H1 (cell line): ENCODE results near the gene TMEM145. TPM values are rescaled to one million over a fixed set of nuclear protein-coding genes. Genes with fewer than 3 reads are reported as not detected.

ENCODE experiments used
- CTCF ChIA-PET: fragments of 300-600 bp; sonication (Branson Sonifier 250); formaldehyde crosslinking; loops from one replicate; lab custom pipeline; 2021; ENCODE audit not compliant: partially characterized antibody; lab: Charles Lee
- POLR2A ChIA-PET: fragments of 300-600 bp; sonication (Branson Sonifier 250); formaldehyde crosslinking; loops from one replicate; lab custom pipeline; 2021; ENCODE audit warnings: inconsistent platforms; ENCODE audit not compliant: partially characterized antibody; lab: Charles Lee
- DNase-seq, 2 experiments: peaks; one replicate each; pipeline versions ENCODE4 v3.0.0 to v3.0.0-alpha.2; 2010 to 2022; ENCODE audit warnings: low spot score in 2 of 2, low read depth in 1 of 2, mixed read lengths in 1 of 2
- FAIRE-seq: peaks from 2 replicates; lab custom pipeline; 2011; peaks lifted over from hg19 to GRCh38; lab: Jason Lieb, UNC
- H2AFZ ChIP-seq: 2 replicates; pipeline ENCODE4 v1.8.1; 2012; ENCODE audit warnings: low read length, inconsistent platforms
- H2AK5ac ChIP-seq: 2 replicates; pipeline ENCODE4 v1.6.1; 2013; ENCODE audit warnings: low read depth, low read length
- H2BK120ac ChIP-seq: replicated peaks from 2 replicates; pipeline ENCODE3; 2013; ENCODE audit warnings: low read depth, low read length, inconsistent platforms
- H2BK12ac ChIP-seq: 2 replicates; pipeline ENCODE4 v1.6.1; 2013; ENCODE audit warnings: low read depth, low read length
- H2BK15ac ChIP-seq: 2 replicates; pipeline ENCODE4 v1.6.1; 2013; ENCODE audit warnings: low read length
- H2BK20ac ChIP-seq: 2 replicates; pipeline ENCODE4 v1.6.1; 2013; ENCODE audit warnings: low read length
- H2BK5ac ChIP-seq: 2 replicates; pipeline ENCODE4 v1.6.1; 2013; ENCODE audit warnings: low read depth, low read length
- H3K14ac ChIP-seq: 2 replicates; pipeline ENCODE4 v1.6.1; 2013; ENCODE audit warnings: inconsistent platforms; ENCODE audit not compliant: insufficient read length
- H3K18ac ChIP-seq: 2 replicates; pipeline ENCODE4 v1.6.1; 2013; ENCODE audit warnings: low read length; ENCODE audit errors: extremely low read depth
- H3K23ac ChIP-seq: 2 replicates; pipeline ENCODE4 v1.6.1; 2013; ENCODE audit warnings: inconsistent platforms; ENCODE audit not compliant: insufficient read length
- H3K23me2 ChIP-seq: 2 replicates; pipeline ENCODE4 v1.6.1; 2013; ENCODE audit warnings: low read depth, low read length
- H3K27ac ChIP-seq: 2 replicates; pipeline ENCODE4 v1.6.1; 2011; ENCODE audit warnings: low read depth, low read length, inconsistent platforms
- H3K27me3 ChIP-seq, 4 experiments: replicated peaks in 1 of 4; 1 replicate in 1 of 4; 2 replicates in 3 of 4; pipeline versions ENCODE4 v1.6.1 to v1.8.1; 2011 to 2013; ENCODE audit warnings: low read length in 3 of 4, mild to moderate bottlenecking in 3 of 4, inconsistent platforms in 2 of 4, mixed read lengths in 2 of 4, moderate library complexity in 1 of 4; ENCODE audit not compliant: control insufficient read depth in 3 of 4, insufficient read depth in 3 of 4; ENCODE audit errors: extremely low read depth in 1 of 4
- H3K36me3 ChIP-seq, 4 experiments: 2 replicates each; pipeline versions ENCODE4 v1.6.1 to v1.8.1; 2011 to 2013; ENCODE audit warnings: mild to moderate bottlenecking in 4 of 4, low read length in 3 of 4, moderate library complexity in 2 of 4, control low read depth in 1 of 4, inconsistent platforms in 1 of 4; ENCODE audit not compliant: insufficient read depth in 4 of 4, control insufficient read depth in 2 of 4
- H3K4ac ChIP-seq: replicated peaks from 2 replicates; pipeline ENCODE3; 2013; ENCODE audit warnings: low read length, low read depth, mixed read lengths, inconsistent platforms; ENCODE audit not compliant: insufficient read length
- H3K4me1 ChIP-seq, 4 experiments: replicated peaks in 1 of 4; 1 replicate in 1 of 4; 2 replicates in 3 of 4; pipeline versions ENCODE4 v1.6.1 to v1.8.1; 2011 to 2013; ENCODE audit warnings: low read length in 3 of 4, inconsistent platforms in 2 of 4, mixed read lengths in 1 of 4; ENCODE audit not compliant: insufficient read depth in 4 of 4, control insufficient read depth in 3 of 4
- H3K4me2 ChIP-seq, 2 experiments: 2 replicates each; pipeline versions ENCODE4 v1.6.1 to v1.8.1; 2011 to 2013; ENCODE audit warnings: low read depth in 2 of 2, low read length in 2 of 2, control low read depth in 1 of 2, inconsistent platforms in 1 of 2, mild to moderate bottlenecking in 1 of 2; ENCODE audit not compliant: insufficient read depth in 1 of 2
- H3K4me3 ChIP-seq, 4 experiments: fragments of 200-600, 300-600 bp in 1 of 4; sonication (generic), shearing (Covaris generic), sonication (Bioruptor Twin) in 1 of 4; 2 replicates each; pipeline versions ENCODE4 v1.5.1 to v1.8.1; 2011 to 2016; ENCODE audit warnings: low read length in 4 of 4, low read depth in 3 of 4, control low read depth in 2 of 4, inconsistent platforms in 2 of 4, mild to moderate bottlenecking in 2 of 4, mixed read lengths in 1 of 4, moderate library complexity in 1 of 4; ENCODE audit not compliant: insufficient read depth in 2 of 4; ENCODE audit errors: extremely low read depth in 1 of 4
- H3K56ac ChIP-seq: replicated peaks from 2 replicates; pipeline ENCODE3; 2013; ENCODE audit warnings: low read depth, mild to moderate bottlenecking, mixed read lengths, low read length, inconsistent platforms; ENCODE audit not compliant: insufficient read length
- H3K79me1 ChIP-seq: 2 replicates; pipeline ENCODE4 v1.6.1; 2013; ENCODE audit warnings: low read depth, low read length, control low read depth
- H3K79me2 ChIP-seq, 2 experiments: 2 replicates each; pipeline versions ENCODE4 v1.6.1 to v1.8.1; 2012 to 2013; ENCODE audit warnings: low read length in 2 of 2, mild to moderate bottlenecking in 2 of 2, inconsistent platforms in 1 of 2; ENCODE audit not compliant: insufficient read depth in 2 of 2, control insufficient read depth in 1 of 2
- H3K9ac ChIP-seq, 4 experiments: replicated peaks in 1 of 4; 1 replicate in 1 of 4; 2 replicates in 3 of 4; pipeline versions ENCODE4 v1.6.1 to v1.8.1; 2011 to 2013; ENCODE audit warnings: low read depth in 3 of 4, low read length in 3 of 4, control low read depth in 2 of 4, mild to moderate bottlenecking in 2 of 4, moderate library complexity in 2 of 4, inconsistent platforms in 1 of 4; ENCODE audit errors: extremely low read depth in 1 of 4
- H3K9me3 ChIP-seq, 2 experiments: 2 replicates each; pipeline versions ENCODE4 v1.6.1 to v1.8.1; 2012 to 2013; ENCODE audit warnings: mild to moderate bottlenecking in 2 of 2, moderate library complexity in 2 of 2, control low read depth in 1 of 2, inconsistent platforms in 1 of 2, low read depth in 1 of 2, low read length in 1 of 2, mixed read lengths in 1 of 2; ENCODE audit not compliant: insufficient read depth in 2 of 2
- H4K20me1 ChIP-seq, 2 experiments: replicated peaks in 1 of 2; 2 replicates each; pipeline versions ENCODE3 to v1.8.1; 2011 to 2013; ENCODE audit warnings: inconsistent platforms in 2 of 2, low read length in 2 of 2, mild to moderate bottlenecking in 1 of 2; ENCODE audit not compliant: insufficient read depth in 2 of 2, control insufficient read depth in 1 of 2
- H4K5ac ChIP-seq: 2 replicates; pipeline ENCODE4 v1.6.1; 2013; ENCODE audit warnings: low read length, low read depth, mixed read lengths, inconsistent platforms; ENCODE audit not compliant: insufficient read length
- H4K8ac ChIP-seq: 2 replicates; pipeline ENCODE4 v1.8.0; 2013; ENCODE audit warnings: mild to moderate bottlenecking, moderate library complexity, low read length, inconsistent platforms; ENCODE audit not compliant: insufficient read depth; ENCODE audit errors: extremely low read depth
- H4K91ac ChIP-seq: replicated peaks from 2 replicates; pipeline ENCODE3; 2013; ENCODE audit warnings: low read length, mixed read lengths, inconsistent platforms; ENCODE audit not compliant: insufficient read length
- WGBS, 2 experiments: shearing (Covaris generic) in 1 of 2; methylation state at CpG; one replicate each; pipeline versions ENCODE4 v1.1.6 to v1.1.7; 2013 to 2015; ENCODE audit warnings: low lambda C conversion rate in 2 of 2, mixed read lengths in 2 of 2, inconsistent platforms in 1 of 2, low coverage in 1 of 2, missing lambda C conversion rate in 1 of 2; ENCODE audit not compliant: insufficient replicate concordance in 2 of 2, insufficient coverage in 1 of 2, insufficient read length in 1 of 2; ENCODE audit errors: extremely low coverage in 1 of 2, missing lambda C conversion rate in 1 of 2; 5-methylcytosine and 5-hydroxymethylcytosine counted together
- polyA plus RNA-seq, 7 experiments: library from polyadenylated mRNA; depleted of rRNA in 3 of 7; stranded (reverse) in 5 of 7; unstranded in 2 of 7; fragments of >200 nt in 5 of 7; fragments of 200-250 nt in 2 of 7; gene quantifications; 1 replicate in 5 of 7; 2 replicates in 1 of 7; 4 replicates in 1 of 7; pipeline versions ENCODE4 v1.2.1 to v1.2.3, GENCODE V29; 2011 to 2013; ENCODE audit warnings: missing spikeins in 2 of 7, mixed read lengths in 2 of 7
- total RNA-seq: library from RNA; stranded (reverse); fragmentation: NEBNext Ultra II Directional; extraction: Animal tissue kit (Norgen Biotek cat#: 25700); gene quantifications from 2 replicates; pipeline ENCODE4 v1.2.1, GENCODE V29; 2021

Gene TMEM145
- total and polyA plus RNA-seq, 2 of the 8 experiments (the other 6 are each of a cell fraction or from before 2014, with no cell fraction given) = 2.3 to 4.7 TPM

DNA sequence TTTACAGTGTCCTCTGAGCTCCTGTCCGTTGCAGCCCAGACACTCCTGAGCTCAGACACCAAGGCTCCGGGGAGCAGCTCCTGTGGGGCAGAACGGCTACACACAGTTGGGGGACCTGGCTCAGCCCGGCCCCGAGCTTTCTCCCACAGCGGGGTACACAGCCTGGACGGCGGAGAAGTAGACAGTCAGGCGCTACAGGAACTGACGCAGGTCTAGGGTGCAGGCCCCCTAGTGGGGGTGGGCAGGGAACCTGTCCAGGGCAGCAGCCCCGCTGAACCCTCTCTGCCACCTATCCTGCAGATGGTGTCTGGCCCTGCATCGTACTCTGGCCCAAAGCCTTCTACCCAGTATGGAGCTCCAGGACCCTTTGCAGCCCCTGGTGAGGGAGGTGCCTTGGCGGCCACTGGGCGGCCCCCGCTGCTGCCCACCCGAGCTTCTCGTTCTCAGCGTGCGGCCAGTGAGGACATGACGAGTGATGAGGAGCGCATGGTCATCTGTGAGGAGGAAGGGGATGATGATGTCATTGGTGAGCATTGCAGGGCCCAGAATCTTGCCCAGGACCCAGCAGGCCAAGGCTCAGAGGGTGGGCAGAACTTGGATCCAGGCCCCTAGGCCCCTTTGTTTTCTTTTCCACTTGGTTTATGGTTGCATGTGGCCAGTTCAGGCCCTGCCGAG is 24.1 kb upstream of the TMEM145 start:
- H3K9me3 ChIP-seq = no peaks in the 10 kb centered on the region
- ChIA-PET CTCF (interaction anchor here (0.7 to 10.6 kb wide), 8 partner anchors 8 to 42 kb away, joined by 3 to 155 read pairs (median 5); partner anchors contain the start of genes GSK3A, PAFAH1B3 and PRR19), POLR2A (interaction anchor here (0.7 to 3.0 kb wide), 7 partner anchors 9 to 86 kb away, joined by 3 to 18 read pairs (median 5); partner anchors contain the start of genes CIC, GSK3A and PAFAH1B3)

More for the DNA sequence above, 24.1 kb upstream of the TMEM145 start:
- H3K56ac ChIP-seq = no peak overlapping the region
- no peak overlapping the region for H3K4ac ChIP-seq
- H3K14ac ChIP-seq = no peak overlapping the region
- peaks cover 0 to 19% of the 10 kb centered on the region in 2 experiments; a peak in 2 of 4 replicates for H3K79me2 ChIP-seq
- no peak overlapping the region for H3K9ac ChIP-seq
- H2BK5ac ChIP-seq = no peak overlapping the region
- H3K27ac ChIP-seq = no peak overlapping the region
- peaks cover 9% of the 10 kb centered on the region for H3K23me2 ChIP-seq
- H2BK12ac ChIP-seq = no peak overlapping the region
- 95% methylated on average over 22 of the region's 22 CpGs; no CpG with 5 or more reads in 1 of the 2 experiments for WGBS, 2 experiments
- no peak overlapping the region for H3K4me2 ChIP-seq
- H2BK20ac ChIP-seq = no peak overlapping the region
- H3K4me1 ChIP-seq = peaks cover 0 to 13% (median 9%) of the 10 kb centered on the region in 4 experiments; a peak in 5 of 7 replicates
- H3K4me3 ChIP-seq = no peak overlapping the region
- H2AFZ ChIP-seq = no peak overlapping the region
- H2AK5ac ChIP-seq = no peak overlapping the region
- H4K8ac ChIP-seq = no peak overlapping the region
- no peak for FAIRE-seq
- no peak overlapping the region for H2BK120ac ChIP-seq
- peaks cover 13 to 58% (median 46%) of the 10 kb centered on the region in 4 experiments; a peak in 7 of 8 replicates for H3K36me3 ChIP-seq
- H4K91ac ChIP-seq = no peak overlapping the region
- no peak overlapping the region for H2BK15ac ChIP-seq
- no peaks in the 10 kb centered on the region for H3K27me3 ChIP-seq
- H4K5ac ChIP-seq = no peak overlapping the region
- H3K79me1 ChIP-seq = peaks cover 21% of the 10 kb centered on the region
- no peak overlapping the region for H3K18ac ChIP-seq
- no peak for DNase-seq
- peaks cover 3 to 24% of the 10 kb centered on the region in 2 experiments for H4K20me1 ChIP-seq
- no peak overlapping the region for H3K23ac ChIP-seq
